Activated naive CD8-positive, alpha-beta T cell (primary cell): Measurements from ENCODE around the gene FAM187B.
"Not testable (repeated sequence)": the region's sequence is repeated elsewhere in the genome, so short reads cannot be mapped to it uniquely, and the experiment has no call there.

Experiments used
- H3K27ac Mint-ChIP-seq: one replicate; pipeline ENCODE4 v1.8.0; 2021; ENCODE audit warnings: mixed read lengths
- H3K27me3 Mint-ChIP-seq: one replicate; pipeline ENCODE4 v1.8.0; 2021; ENCODE audit warnings: mixed read lengths
- H3K36me3 Mint-ChIP-seq: one replicate; pipeline ENCODE4 v1.8.0; 2021; ENCODE audit warnings: mixed read lengths
- H3K4me1 Mint-ChIP-seq: one replicate; pipeline ENCODE4 v1.8.0; 2021; ENCODE audit warnings: low read depth, mixed read lengths
- H3K4me3 Mint-ChIP-seq: one replicate; pipeline ENCODE4 v1.8.0; 2021; ENCODE audit warnings: mild to moderate bottlenecking, mixed read lengths
- H3K9me3 Mint-ChIP-seq: one replicate; pipeline ENCODE4 v1.8.0; 2021; ENCODE audit warnings: low read depth, mixed read lengths

Gene FAM187B

DNA sequence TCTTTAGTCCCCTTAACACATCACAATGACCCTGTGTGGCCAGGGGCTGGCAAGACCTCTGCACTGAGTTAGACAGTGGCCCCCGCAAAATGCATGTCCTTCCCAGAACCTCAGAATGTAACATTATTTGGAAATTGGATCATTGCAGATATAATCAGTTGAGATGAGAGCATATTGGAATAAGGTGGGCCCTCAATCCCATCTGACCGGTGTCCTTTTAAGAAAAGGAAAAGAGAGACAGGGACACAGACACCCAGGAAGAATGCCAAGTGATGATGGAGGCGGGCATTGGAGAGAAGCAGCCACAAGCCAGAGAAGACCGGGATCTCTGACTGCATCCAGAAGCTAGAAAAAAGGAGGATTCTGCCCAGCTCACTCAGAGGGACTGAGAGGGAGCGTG lies 1.8 kb downstream of the FAM187B start:
- Mint-ChIP-seq H3K27me3 (no peaks in the 10 kb centered on the region), H3K9me3 (no peaks in the 10 kb centered on the region), H3K27ac (no peak overlapping the region)

DNA sequence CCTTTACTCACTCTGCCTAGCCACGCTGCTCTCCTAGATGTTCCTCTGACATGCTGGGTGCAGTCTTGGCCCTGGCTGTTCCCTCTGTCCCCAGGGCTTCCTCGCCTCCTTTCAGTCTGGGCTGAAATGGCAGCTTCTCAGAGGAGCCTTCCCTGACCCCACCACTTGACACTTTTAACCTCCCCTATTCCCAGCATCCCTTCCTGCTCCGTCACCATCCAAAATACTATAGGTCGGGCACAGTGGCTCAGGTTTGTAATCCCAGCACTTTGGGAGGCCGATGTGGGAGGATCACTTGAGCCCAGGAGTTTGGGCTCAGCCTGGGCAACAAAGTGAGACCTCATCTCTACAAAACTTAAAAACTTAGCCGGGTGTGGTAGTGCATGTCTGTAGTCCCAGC lies 2.6 kb downstream of the FAM187B start:
- Mint-ChIP-seq H3K27me3 (no peaks in the 10 kb centered on the region), H3K9me3 (no peaks in the 10 kb centered on the region), H3K27ac (no peak overlapping the region), H3K4me3 (no peak overlapping the region), H3K4me1 (peaks cover 21% of the 10 kb centered on the region), H3K36me3 (peaks cover 2% of the 10 kb centered on the region)

More for the DNA sequence above, 1.8 kb downstream of the FAM187B start:
- Mint-ChIP-seq H3K4me3 (no peak overlapping the region), H3K4me1 (peaks cover 18% of the 10 kb centered on the region), H3K36me3 (peaks cover 2% of the 10 kb centered on the region)

DNA sequence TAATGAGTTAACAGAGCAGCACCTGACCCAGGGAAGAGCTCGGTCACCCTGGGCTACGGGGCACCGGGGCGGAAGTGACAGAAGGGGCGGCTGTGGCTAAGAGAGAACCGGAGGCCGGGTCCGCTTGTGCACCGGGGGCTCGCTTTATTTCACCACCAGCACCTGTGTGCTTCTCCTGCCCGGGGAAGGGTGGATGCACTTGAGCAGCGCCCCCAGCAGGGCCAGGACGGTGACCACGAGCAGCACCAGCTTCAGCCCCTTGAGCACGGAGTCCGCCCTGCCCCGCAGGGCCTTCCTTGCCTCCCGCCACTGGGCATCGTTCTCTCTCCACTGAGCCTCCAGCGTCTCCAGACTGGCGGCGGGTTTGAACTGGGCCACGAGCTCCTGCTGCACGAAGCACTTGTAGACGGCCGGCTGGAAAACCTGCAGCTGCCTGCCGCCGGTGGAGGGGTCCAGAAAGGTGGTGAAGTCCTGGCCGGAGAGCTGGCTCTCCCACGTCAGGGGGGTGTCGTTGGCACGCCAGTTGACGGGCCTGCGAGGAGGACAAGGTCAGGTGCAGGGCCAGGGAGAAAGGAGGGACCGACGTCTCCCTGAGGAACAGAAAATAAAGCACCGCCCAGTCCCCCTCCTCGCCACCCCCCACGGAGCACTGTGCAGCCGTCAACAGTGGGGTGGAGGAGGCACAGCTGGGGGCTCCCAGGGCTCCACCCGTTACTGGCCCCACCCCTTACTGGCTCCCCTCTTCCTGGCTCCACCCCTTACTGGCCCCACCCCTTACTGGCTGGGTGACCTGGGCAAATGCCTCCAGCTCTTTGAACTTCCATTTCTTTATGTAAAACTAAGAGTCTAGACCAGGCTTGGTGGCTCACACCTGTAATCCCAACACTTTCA lies 3.6 kb downstream of the FAM187B start:
- Mint-ChIP-seq H3K27me3 (no peaks in the 10 kb centered on the region), H3K4me1 (peaks cover 26% of the 10 kb centered on the region), H3K4me3 (no peak overlapping the region), H3K9me3 (no peaks in the 10 kb centered on the region), H3K27ac (no peak overlapping the region), H3K36me3 (peaks cover 2% of the 10 kb centered on the region)

DNA sequence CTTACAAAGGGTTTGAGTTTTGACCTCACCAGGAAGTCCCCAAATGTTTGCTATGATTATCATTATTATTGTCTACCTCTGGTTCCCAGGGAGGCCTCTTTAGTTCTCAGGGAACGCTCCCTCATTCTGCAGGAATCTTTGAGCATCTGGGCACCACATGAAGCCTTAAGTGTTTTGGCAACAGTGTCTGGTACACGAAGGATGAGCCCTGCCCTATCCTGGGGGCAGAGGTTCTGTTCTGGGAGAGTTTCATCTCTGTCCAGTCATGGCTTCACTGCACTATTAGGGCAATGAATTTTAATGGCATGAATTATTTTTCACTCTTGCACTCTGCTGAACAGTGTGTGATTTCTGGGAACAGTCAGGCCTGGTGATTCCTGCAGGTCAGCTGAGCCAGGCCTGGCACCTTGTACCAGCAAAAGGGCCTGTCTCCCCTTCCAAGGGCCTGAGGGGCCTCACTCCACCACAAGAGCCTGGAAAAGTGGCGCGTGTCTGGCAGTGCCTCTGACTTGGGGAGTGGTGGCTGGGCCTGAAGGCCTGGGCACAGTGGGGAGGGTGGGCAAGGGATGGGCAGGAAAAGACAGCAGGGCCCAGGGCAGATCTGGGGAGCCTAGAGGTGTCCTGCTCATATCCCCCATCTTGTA lies 4.6 kb downstream of the FAM187B start:
- H3K27me3 Mint-ChIP-seq: no peaks in the 10 kb centered on the region
- peaks cover 26% of the 10 kb centered on the region for H3K4me1 Mint-ChIP-seq
- H3K4me3 Mint-ChIP-seq: no peak overlapping the region
- no peak overlapping the region for H3K27ac Mint-ChIP-seq
- no peaks in the 10 kb centered on the region for H3K36me3 Mint-ChIP-seq
- H3K9me3 Mint-ChIP-seq: no peaks in the 10 kb centered on the region

DNA sequence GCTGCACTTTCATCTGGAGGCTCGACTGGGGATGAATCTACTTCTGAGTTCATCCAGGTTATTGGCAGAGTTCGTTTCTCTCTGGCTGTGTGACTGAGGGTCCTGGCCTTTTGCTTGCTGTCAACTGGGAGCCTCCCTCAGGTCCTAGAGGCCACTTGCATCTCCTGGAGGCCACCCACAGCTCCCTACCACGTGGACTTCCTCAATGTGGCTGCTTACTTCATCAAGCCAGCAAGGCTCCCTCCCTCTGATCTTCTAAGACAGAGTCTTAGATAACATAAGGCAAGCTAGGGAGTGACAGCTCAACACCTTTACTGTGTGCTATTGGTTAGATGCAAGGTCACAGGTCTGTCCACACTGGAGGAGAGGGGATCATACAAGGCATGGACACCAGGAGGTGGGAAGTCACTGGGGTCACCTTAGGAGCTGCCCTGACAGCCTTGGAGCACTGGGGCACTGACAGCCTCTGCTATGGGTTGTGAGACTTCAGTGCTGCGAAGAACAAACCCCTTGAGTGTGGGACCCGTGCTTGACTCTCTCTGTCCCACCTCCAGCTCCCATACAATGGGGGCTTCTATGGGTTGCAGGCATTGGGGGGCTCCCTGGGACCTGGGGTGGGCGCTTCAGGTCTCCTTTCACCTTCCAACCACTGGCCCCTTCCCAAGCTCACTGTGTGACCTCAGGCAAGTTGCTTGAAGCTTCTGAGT lies 5.3 kb downstream of the FAM187B start:
- Mint-ChIP-seq H3K4me3 (no peak overlapping the region), H3K27me3 (no peaks in the 10 kb centered on the region), H3K36me3 (no peaks in the 10 kb centered on the region), H3K4me1 (peaks cover 26% of the 10 kb centered on the region), H3K27ac (no peak overlapping the region), H3K9me3 (no peaks in the 10 kb centered on the region)

DNA sequence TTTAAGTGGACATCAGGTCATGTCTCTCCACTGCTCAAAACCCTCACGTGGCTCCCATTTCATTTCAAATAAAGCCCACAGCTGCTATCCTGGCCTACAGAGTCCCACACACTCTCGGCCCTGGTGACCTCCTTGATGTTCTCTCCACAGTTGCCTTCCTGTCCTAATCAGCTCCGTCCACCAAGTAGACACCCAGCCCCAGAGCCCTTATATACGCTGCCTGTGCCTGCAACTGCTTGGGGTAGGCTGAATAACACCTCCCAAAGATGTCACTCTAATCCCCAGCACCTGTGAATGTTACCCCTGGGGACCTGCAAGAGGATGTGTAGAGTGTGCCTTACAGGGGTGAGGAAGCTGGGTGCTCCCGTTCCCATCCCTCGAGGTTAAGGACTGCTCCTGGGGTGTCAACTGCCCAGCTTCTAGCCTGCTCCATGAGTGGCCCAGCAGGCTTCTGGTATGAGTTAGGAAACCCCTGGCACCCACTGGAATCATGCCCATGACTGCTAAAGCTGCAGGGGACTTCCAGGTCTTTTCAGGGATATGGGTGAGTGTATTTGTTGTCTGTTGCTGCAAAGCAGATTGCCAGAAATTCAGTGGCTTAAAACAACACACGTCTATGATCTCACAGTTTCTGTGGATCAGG lies 6.0 kb downstream of the FAM187B start:
- Mint-ChIP-seq H3K27me3 (no peaks in the 10 kb centered on the region), H3K4me1 (peaks cover 28% of the 10 kb centered on the region), H3K4me3 (no peak overlapping the region), H3K36me3 (no peaks in the 10 kb centered on the region), H3K27ac (no peak overlapping the region), H3K9me3 (no peaks in the 10 kb centered on the region)

DNA sequence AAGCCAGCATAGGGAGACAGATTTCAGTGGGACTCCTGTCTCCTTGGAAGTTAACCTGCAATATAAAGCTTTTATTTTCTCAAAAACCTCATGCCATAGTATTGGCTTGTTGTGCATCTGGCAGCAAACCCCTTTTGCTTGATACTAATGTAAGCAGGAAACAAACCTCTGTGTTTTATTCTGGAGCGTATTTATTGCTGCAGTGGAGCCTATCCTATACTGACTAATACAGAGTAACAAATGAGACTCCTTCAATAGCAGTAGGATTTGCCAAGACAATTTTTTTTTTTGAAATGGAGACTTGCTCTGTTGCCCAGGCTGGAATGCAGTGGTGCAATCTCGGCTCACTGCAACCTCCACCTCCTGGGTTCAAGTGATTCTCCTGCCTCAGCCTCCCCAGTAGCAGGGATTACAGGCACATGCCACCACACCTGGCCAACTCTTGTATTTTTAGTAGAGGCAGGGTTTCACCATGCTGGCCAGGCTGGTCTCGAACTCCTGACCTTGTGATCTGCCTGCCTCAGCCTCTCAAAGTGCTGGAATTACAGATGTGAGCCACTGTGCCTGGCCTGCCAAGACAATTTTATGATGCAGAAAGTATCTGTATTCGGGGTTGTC lies 7.5 kb downstream of the FAM187B start:
- not testable (repeated sequence) for H3K27me3 Mint-ChIP-seq, H3K36me3 Mint-ChIP-seq, H3K9me3 Mint-ChIP-seq, H3K4me3 Mint-ChIP-seq
- peak overlapping the region; percentile 16 for H3K27ac Mint-ChIP-seq
- peaks cover 36% of the 10 kb centered on the region for H3K4me1 Mint-ChIP-seq

DNA sequence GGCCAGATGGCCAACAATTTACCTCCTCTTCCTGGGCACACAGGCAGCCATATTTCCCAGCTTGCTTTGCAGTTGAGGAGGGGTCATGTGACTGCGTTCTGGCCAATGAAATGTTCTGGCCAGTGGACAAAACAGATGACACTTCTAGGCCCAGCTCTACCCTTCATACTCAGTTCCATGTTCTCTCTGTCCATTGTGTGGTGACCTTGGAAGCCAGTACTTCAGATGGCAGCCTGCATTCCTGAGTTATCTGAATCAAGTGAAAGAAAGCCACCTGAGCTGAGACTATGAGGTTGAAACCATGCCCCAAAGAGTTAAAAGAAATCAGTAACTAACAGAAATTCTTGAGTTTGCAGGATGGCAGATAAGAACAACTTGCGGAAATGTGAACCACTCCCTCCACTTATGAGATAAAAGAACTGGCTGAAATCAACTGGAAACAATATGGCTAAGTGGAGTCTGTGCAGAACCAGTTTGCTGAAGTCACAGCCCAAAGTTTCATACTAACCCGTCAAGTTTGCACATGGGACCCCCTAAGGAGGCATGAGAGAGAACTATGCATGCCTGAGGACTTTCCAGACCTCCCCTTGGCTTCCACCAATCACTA lies 8.1 kb downstream of the FAM187B start:
- Mint-ChIP-seq H3K9me3 (no peaks in the 10 kb centered on the region), H3K4me3 (peak overlapping the region; percentile 23), H3K27ac (peak overlapping the region; percentile 16), H3K36me3 (peaks cover 2% of the 10 kb centered on the region), H3K27me3 (no peaks in the 10 kb centered on the region), H3K4me1 (peaks cover 37% of the 10 kb centered on the region)

DNA sequence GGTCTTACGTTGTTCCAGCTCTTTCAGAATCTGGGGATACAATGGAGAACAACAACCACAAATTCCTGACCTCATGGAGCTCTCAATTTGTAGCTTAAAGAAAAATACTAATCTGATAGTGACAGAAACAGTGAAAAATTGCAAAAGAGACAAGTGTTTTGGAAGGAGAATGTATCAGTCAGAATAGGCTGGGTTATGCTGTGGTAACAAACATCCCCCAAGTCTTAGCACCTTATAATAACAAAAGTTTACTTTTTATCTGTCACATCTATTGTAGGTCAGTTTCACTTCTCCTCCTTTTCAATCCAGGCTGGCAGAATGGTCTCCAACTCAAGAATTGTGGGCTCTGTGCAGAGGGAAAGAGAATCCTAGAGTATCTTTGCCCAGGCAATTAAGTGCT lies 9.5 kb downstream of the FAM187B start:
- Mint-ChIP-seq H3K4me3 (no peak overlapping the region), H3K36me3 (peaks cover 2% of the 10 kb centered on the region), H3K4me1 (peaks cover 48% of the 10 kb centered on the region), H3K9me3 (no peaks in the 10 kb centered on the region), H3K27me3 (no peaks in the 10 kb centered on the region), H3K27ac (peak overlapping the region; percentile 54)

DNA sequence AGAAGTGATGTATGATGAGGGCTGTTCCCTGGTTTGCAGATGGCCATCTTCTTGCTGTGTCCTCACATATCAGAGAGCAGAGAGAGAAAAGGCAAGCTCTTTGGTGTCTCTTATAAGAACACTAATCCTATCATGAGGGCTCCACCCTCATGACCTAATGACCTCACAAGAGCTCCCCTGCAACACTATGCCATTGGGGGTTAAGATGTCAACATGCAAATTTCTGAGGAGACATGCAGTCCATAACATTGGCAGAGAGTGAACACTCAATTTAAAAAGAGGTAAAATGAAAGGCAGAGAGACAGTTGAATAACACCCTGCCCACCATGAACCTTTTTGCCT lies 10.9 kb downstream of the FAM187B start:
- Mint-ChIP-seq H3K4me3 (no peak overlapping the region), H3K4me1 (peaks cover 52% of the 10 kb centered on the region), H3K36me3 (peaks cover 2% of the 10 kb centered on the region), H3K9me3 (no peaks in the 10 kb centered on the region), H3K27me3 (no peaks in the 10 kb centered on the region), H3K27ac (peak overlapping the region; percentile 72)

DNA sequence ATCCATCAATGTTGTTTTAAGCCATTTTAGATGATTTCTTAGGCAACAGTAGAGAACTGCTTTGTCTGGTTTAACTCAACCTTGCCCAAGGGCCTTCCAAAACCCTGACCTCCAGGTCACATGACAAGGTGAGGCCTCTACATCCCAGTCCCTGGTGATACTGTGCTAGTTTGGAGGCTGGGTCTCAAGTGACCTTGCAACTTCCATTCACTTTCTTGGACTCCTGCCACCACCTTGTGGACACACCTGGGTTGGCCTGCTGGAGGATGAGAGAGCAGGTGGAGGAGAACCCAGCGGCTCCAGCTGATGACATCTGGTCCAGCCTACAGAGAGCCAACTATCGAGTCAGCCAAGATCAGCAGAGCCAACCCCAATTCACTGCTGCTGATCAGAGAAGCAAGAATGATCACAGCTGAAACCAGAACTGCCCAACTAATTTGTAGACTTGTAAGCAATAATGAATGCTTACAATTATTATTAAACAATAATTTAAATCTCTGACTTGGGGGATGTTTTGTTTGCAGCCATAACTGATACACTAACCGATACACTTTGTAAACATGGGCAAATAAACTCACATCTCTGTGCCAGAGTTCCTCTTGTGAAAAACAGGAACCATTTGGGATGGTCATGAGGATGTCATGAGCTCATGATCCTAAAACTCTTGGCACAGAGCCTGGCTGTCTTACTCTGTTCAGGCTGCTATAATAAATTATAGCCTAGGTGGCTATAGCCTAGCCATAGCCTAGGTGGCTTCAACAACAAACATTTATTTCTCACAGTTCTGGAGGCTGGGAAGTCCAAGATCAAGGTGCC lies 11.5 kb downstream of the FAM187B start:
- no peak overlapping the region for H3K4me3 Mint-ChIP-seq
- H3K27me3 Mint-ChIP-seq: no peaks in the 10 kb centered on the region
- peak overlapping the region; percentile 91 for H3K27ac Mint-ChIP-seq
- H3K4me1 Mint-ChIP-seq: peaks cover 58% of the 10 kb centered on the region
- H3K36me3 Mint-ChIP-seq: peaks cover 3% of the 10 kb centered on the region
- no peaks in the 10 kb centered on the region for H3K9me3 Mint-ChIP-seq

DNA sequence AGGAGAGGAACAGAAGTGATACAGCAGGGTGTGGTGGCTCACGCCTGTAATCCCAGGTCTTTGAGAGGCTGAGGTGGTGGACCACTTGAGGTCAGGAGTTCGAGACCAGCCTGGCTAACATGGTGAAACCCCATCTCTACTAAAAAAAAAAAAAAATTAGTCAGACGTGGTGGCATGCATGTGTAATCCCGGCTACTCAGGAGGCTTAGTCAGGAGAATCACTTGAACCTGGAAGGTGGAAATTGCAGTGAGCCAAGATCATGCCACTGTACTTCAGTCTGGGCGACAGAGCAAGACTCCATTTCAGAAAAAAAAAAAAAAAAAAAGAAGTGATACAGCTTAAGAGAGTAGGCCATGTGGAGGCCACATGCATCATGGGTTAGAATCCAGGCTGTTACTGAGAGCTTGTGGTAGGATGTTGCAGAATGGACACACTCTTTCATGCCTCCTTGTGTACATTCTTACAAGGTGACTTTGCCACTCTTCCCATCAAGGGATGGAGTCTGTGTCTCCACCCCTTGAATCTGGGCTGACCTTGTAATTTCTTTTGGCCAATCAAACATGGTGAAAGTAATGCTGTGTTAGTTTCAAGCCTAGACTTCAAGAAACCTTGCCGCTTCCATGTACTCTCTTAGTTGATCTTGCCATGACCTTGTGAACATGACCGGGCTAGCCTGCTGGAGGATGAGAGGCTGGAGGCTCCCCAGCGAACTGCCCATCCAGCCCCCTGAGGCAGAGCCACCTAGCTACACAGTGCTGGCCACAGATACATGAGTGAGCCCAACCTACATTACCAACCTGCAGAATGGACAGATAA lies 12.3 kb downstream of the FAM187B start:
- no peaks in the 10 kb centered on the region for H3K9me3 Mint-ChIP-seq
- peak overlapping the region; percentile 91 for H3K27ac Mint-ChIP-seq
- H3K27me3 Mint-ChIP-seq: no peaks in the 10 kb centered on the region
- peaks cover 3% of the 10 kb centered on the region for H3K36me3 Mint-ChIP-seq
- H3K4me1 Mint-ChIP-seq: peaks cover 62% of the 10 kb centered on the region
- H3K4me3 Mint-ChIP-seq: no peak overlapping the region
